MM.1S (cell line): ENCODE results near the gene ADRM1.

Source experiments
- DNase-seq: peaks from one replicate; pipeline ENCODE4 v3.0.0-alpha.2; 2015
- H2AFZ ChIP-seq: fragments of 300-600 bp; sonication (generic); 2 replicates; pipeline ENCODE4 v1.6.0; 2016; ENCODE audit warnings: antibody characterized with exemption, low read length
- H3F3A ChIP-seq: fragments of 300-600 bp; sonication (generic); 2 replicates; pipeline ENCODE4 v1.6.1; 2016; ENCODE audit warnings: mild to moderate bottlenecking, antibody characterized with exemption, low read length, moderate library complexity, mixed read lengths; ENCODE audit not compliant: insufficient read depth
- H3K27ac ChIP-seq: fragments of 300-600 bp; sonication (generic); 2 replicates; pipeline ENCODE4 v1.5.1; 2016; ENCODE audit warnings: mild to moderate bottlenecking, low read length
- H3K27me3 ChIP-seq: fragments of 300-600 bp; sonication (generic); replicated peaks from 2 replicates; pipeline ENCODE4 v1.6.0; 2016; ENCODE audit warnings: low read length; ENCODE audit not compliant: insufficient read depth
- H3K36me3 ChIP-seq: fragments of 300-600 bp; sonication (generic); replicated peaks from 2 replicates; pipeline ENCODE4 v1.6.1; 2016; ENCODE audit warnings: mild to moderate bottlenecking, low read length, mixed read lengths; ENCODE audit not compliant: insufficient read depth
- H3K4me1 ChIP-seq: fragments of 300-600 bp; sonication (generic); 2 replicates; pipeline ENCODE4 v1.6.1; 2016; ENCODE audit warnings: low read length, mixed read lengths
- H3K4me2 ChIP-seq: fragments of 300-600 bp; sonication (generic); 2 replicates; pipeline ENCODE4 v1.6.0; 2016; ENCODE audit warnings: low read depth, low read length
- H3K4me3 ChIP-seq: fragments of 300-600 bp; sonication (generic); 2 replicates; pipeline ENCODE4 v1.5.1; 2016; ENCODE audit warnings: low read length, mixed read lengths
- H3K79me2 ChIP-seq: fragments of 300-600 bp; sonication (generic); 2 replicates; pipeline ENCODE4 v1.6.1; 2016; ENCODE audit warnings: mixed run types, low read length, mixed read lengths
- H3K9ac ChIP-seq: fragments of 300-600 bp; sonication (generic); 2 replicates; pipeline ENCODE4 v1.6.1; 2016; ENCODE audit warnings: low read length, mixed read lengths
- H3K9me2 ChIP-seq: fragments of 300-600 bp; sonication (generic); replicated peaks from 2 replicates; pipeline ENCODE4 v1.6.1; 2016; ENCODE audit warnings: mild to moderate bottlenecking, low read length, mixed read lengths; ENCODE audit not compliant: insufficient read depth
- H3K9me3 ChIP-seq: fragments of 300-600 bp; sonication (generic); replicated peaks from 2 replicates; pipeline ENCODE4 v1.6.1; 2016; ENCODE audit warnings: mild to moderate bottlenecking, low read length, mixed read lengths; ENCODE audit not compliant: insufficient read depth
- H4K20me1 ChIP-seq: fragments of 300-600 bp; sonication (generic); 2 replicates; pipeline ENCODE4 v1.6.1; 2016; ENCODE audit warnings: mild to moderate bottlenecking, low read length, moderate library complexity, mixed read lengths; ENCODE audit not compliant: insufficient read depth
- EZH2 ChIP-seq: fragments of 300-600 bp; sonication (generic); optimal IDR thresholded peaks from 2 replicates; pipeline ENCODE3; 2017; ENCODE audit warnings: low read depth, mild to moderate bottlenecking, antibody characterized with exemption, low read length, mixed read lengths
- EZH2phosphoT487 ChIP-seq: fragments of 300-600 bp; sonication (generic); IDR thresholded peaks from 2 replicates; pipeline ENCODE4 v1.6.1; 2018; ENCODE audit warnings: antibody characterized with exemption, low read length
- TF ChIP-seq, protein P1 (sequence below): fragments of 300-600 bp; sonication (generic); IDR thresholded peaks from 2 replicates; pipeline ENCODE4 v1.5.1; 2016; ENCODE audit warnings: antibody characterized with exemption, low read length, mixed read lengths

Gene ADRM1

DNA sequence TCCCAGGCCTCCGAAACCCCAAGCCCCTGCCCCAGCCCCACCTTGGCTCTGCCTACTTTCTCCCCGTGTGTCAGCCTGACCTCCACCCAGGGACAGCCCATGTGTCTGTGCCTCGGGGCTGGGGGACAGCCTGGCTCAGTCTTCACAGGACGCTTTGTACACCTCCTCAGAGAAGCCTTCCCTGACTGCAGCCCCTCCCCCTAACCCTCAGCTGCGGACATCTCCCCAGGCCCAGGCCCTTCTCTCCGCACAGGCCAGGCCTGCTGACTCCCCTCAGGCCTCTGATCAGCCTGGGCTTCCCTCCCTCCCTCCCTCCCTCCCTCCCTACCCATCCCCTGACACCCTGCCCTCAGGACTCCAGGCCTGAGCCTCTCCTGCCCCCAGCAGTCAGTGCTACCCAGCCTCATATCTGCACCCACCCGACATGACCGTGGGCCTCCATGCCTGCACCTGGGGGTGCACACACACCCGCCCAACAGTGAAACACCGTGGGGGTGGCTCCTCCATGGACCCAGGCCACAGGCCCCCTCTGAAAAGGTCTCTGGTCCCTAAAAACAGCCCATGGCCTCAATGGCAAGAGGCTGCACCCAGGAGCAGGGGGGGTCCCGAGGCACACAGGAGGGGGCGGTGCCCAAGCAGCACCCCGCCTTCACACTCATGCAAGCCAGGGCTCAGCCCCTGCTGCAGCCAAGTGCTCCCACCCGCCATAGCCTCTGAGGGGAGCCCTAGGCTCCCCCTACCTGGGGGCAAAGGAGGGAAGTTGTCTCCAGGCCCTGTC lies 51.4 kb downstream of the ADRM1 start:
- no peak overlapping the region for H3K27ac ChIP-seq
- H3F3A ChIP-seq = no peaks in the 10 kb centered on the region
- H4K20me1 ChIP-seq = no peaks in the 10 kb centered on the region
- no peaks in the 10 kb centered on the region for H3K4me1 ChIP-seq
- DNase-seq = no peak
- TF ChIP-seq, protein P1, sequence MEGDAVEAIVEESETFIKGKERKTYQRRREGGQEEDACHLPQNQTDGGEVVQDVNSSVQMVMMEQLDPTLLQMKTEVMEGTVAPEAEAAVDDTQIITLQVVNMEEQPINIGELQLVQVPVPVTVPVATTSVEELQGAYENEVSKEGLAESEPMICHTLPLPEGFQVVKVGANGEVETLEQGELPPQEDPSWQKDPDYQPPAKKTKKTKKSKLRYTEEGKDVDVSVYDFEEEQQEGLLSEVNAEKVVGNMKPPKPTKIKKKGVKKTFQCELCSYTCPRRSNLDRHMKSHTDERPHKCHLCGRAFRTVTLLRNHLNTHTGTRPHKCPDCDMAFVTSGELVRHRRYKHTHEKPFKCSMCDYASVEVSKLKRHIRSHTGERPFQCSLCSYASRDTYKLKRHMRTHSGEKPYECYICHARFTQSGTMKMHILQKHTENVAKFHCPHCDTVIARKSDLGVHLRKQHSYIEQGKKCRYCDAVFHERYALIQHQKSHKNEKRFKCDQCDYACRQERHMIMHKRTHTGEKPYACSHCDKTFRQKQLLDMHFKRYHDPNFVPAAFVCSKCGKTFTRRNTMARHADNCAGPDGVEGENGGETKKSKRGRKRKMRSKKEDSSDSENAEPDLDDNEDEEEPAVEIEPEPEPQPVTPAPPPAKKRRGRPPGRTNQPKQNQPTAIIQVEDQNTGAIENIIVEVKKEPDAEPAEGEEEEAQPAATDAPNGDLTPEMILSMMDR = no peak
- no peak for TF ChIP-seq EZH2
- no peak for TF ChIP-seq EZH2phosphoT487
- H3K9ac ChIP-seq = no peak overlapping the region
- H2AFZ ChIP-seq = no peak overlapping the region
- no peaks in the 10 kb centered on the region for H3K9me2 ChIP-seq
- H3K36me3 ChIP-seq = no peaks in the 10 kb centered on the region
- H3K79me2 ChIP-seq = peaks cover 30% of the 10 kb centered on the region
- no peak overlapping the region for H3K4me3 ChIP-seq
- no peak overlapping the region for H3K4me2 ChIP-seq
- no peaks in the 10 kb centered on the region for H3K9me3 ChIP-seq
- H3K27me3 ChIP-seq = no peaks in the 10 kb centered on the region

DNA sequence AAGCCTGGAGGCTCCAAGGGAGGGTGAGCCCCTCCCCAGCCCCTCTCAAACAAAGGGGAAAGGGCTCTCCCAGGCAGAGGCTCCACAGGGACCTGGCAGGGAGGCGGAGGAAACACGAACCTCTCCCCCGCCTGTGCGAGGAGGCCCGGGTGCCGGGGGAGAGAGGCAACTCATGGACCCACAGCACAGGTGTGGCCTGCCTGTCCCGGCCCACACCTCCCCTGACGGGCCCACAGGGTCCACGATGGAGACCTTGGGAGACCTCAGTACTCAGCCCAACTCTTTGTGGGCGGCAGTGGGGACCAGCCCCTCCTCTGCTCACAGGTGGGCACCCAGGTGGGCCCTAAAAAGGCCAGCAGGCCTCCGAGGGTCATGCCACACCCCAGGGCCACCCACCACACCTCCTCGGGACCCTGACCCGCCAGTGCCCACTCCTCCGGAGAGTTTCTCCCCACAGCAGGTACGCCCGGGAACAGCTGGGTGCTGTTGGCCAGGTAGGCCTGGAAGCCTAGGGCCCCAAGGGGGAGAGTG lies 52.1 kb downstream of the ADRM1 start:
- no peaks in the 10 kb centered on the region for H3K4me1 ChIP-seq
- H3K36me3 ChIP-seq = no peaks in the 10 kb centered on the region
- H3K4me2 ChIP-seq = no peak overlapping the region
- no peaks in the 10 kb centered on the region for H3K9me3 ChIP-seq
- no peak overlapping the region for H3K4me3 ChIP-seq
- no peaks in the 10 kb centered on the region for H3K27me3 ChIP-seq
- no peak overlapping the region for H2AFZ ChIP-seq
- H3K9me2 ChIP-seq = no peaks in the 10 kb centered on the region
- no peak for DNase-seq
- no peak overlapping the region for H3K27ac ChIP-seq
- TF ChIP-seq EZH2 (no peak), EZH2phosphoT487 (no peak)
- TF ChIP-seq, protein P1 = no peak
- H3F3A ChIP-seq = no peaks in the 10 kb centered on the region
- no peaks in the 10 kb centered on the region for H4K20me1 ChIP-seq
- H3K79me2 ChIP-seq = peaks cover 33% of the 10 kb centered on the region
- H3K9ac ChIP-seq = no peak overlapping the region

- no peak overlapping the region for H3K27ac ChIP-seq
- no peaks in the 10 kb centered on the region for H3K36me3 ChIP-seq
- DNase-seq = no peak
- H2AFZ ChIP-seq = no peak overlapping the region
- peaks cover 34% of the 10 kb centered on the region for H3K79me2 ChIP-seq
- no peak overlapping the region for H3K9ac ChIP-seq
- TF ChIP-seq EZH2 = no peak
- TF ChIP-seq, protein P1 = no peak
- TF ChIP-seq EZH2phosphoT487 = no peak
- H3K4me3 ChIP-seq = no peak overlapping the region
- H3K4me2 ChIP-seq = no peak overlapping the region
- H3K27me3 ChIP-seq = no peaks in the 10 kb centered on the region
- H4K20me1 ChIP-seq = no peaks in the 10 kb centered on the region
- no peaks in the 10 kb centered on the region for H3F3A ChIP-seq
- H3K4me1 ChIP-seq = no peaks in the 10 kb centered on the region
- no peaks in the 10 kb centered on the region for H3K9me3 ChIP-seq
- H3K9me2 ChIP-seq = no peaks in the 10 kb centered on the region
These were observed 52.7 kb downstream of the ADRM1 start for GRCh38 chr20:62355516-62355877.
